Measurements from ENCODE around the gene EFNA4. TPM values are rescaled to one million over a fixed set of nuclear protein-coding genes. Genes with fewer than 3 reads are reported as not detected.

The EFNA4 gene
- total and polyA plus RNA-seq, 2 donors from 2014 or later: 7.6 to 11.8 TPM

GRCh38 chr1:155024315-155024714, 39.2 kb upstream of the EFNA4 start:
- Histone ChIP-seq H3K4me3 (ENCODE audit: low read length in 3 of 3) (no peak overlapping the region), H3K9ac (ENCODE audit: low read length in 3 of 3) (no peak overlapping the region), H3K27ac (ENCODE audit: low read depth in 2 of 2, low read length in 2 of 2) (no peak overlapping the region), H3K4me1 (ENCODE audit: control insufficient read depth in 2 of 3, insufficient read depth in 2 of 3, low read depth in 1 of 3, low read length in 3 of 3) (no peaks in the 10 kb centered on the region), H3K27me3 (ENCODE audit: control insufficient read depth, insufficient read depth, low read length) (no peaks in the 10 kb centered on the region), H3K36me3 (ENCODE audit: control insufficient read depth in 2 of 3, insufficient read depth in 3 of 3, low read length in 3 of 3) (no peaks in the 10 kb centered on the region), H3K9me3 (ENCODE audit: control insufficient read depth in 2 of 3, insufficient read depth in 1 of 3, low read length in 3 of 3) (no peaks in the 10 kb centered on the region)
- FAIRE-seq (no peak), DNase-seq (peak in 1 of 5 donors; percentile 28)
- intact Hi-C loops (cut with DNase I): no loop called here
- TF ChIP-seq CTCF (IDR thresholded peaks at IDR 0.05; ENCODE audit: borderline replicate concordance, extremely low read depth, insufficient read depth): no peak

DNA sequence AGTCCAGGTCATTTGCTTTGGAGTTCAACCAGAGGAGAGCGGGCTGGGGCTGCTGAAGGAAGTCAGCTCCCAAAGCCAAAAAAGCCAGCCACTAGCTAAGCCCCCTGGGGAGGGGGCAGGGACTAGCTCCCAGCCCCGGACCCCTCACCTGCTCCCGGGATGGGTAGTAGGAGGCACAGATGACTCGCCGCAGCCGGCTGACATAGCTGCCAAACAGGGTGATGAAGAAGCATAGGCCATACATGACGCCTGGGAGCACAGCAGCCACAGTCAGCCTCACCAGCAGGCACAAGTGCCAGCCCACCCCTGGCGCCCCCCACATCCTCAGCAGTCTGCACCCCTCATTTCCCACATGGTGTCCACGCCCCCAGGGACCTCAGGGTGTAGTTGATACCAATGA, 37.4 kb upstream of the EFNA4 start:
- Histone ChIP-seq H3K9me3 (ENCODE audit: control insufficient read depth in 2 of 3, insufficient read depth in 1 of 3, low read length in 3 of 3) (no peaks in the 10 kb centered on the region), H3K27ac (ENCODE audit: low read depth in 2 of 2, low read length in 2 of 2) (no peak overlapping the region), H3K36me3 (ENCODE audit: control insufficient read depth in 2 of 3, insufficient read depth in 3 of 3, low read length in 3 of 3) (no peaks in the 10 kb centered on the region), H3K27me3 (ENCODE audit: control insufficient read depth, insufficient read depth, low read length) (no peaks in the 10 kb centered on the region), H3K9ac (ENCODE audit: low read length in 3 of 3) (no peak overlapping the region), H3K4me1 (ENCODE audit: control insufficient read depth in 2 of 3, insufficient read depth in 2 of 3, low read depth in 1 of 3, low read length in 3 of 3) (no peaks in the 10 kb centered on the region), H3K4me3 (ENCODE audit: low read length in 3 of 3) (no peak overlapping the region)
- DNase-seq (peak in 1 of 5 donors; percentile 61), FAIRE-seq (no peak)
- intact Hi-C loops (cut with DNase I): no loop called here
- no peak for TF ChIP-seq CTCF (IDR thresholded peaks at IDR 0.05; ENCODE audit: borderline replicate concordance, extremely low read depth, insufficient read depth)

- Histone ChIP-seq H3K4me1 (ENCODE audit: control insufficient read depth in 2 of 3, insufficient read depth in 2 of 3, low read depth in 1 of 3, low read length in 3 of 3) (no peaks in the 10 kb centered on the region), H3K9ac (ENCODE audit: low read length in 3 of 3) (no peak overlapping the region), H3K9me3 (ENCODE audit: control insufficient read depth in 2 of 3, insufficient read depth in 1 of 3, low read length in 3 of 3) (no peaks in the 10 kb centered on the region), H3K36me3 (ENCODE audit: control insufficient read depth in 2 of 3, insufficient read depth in 3 of 3, low read length in 3 of 3) (no peaks in the 10 kb centered on the region), H3K27ac (ENCODE audit: low read depth in 2 of 2, low read length in 2 of 2) (no peak overlapping the region), H3K27me3 (ENCODE audit: control insufficient read depth, insufficient read depth, low read length) (no peaks in the 10 kb centered on the region), H3K4me3 (ENCODE audit: low read length in 3 of 3) (no peak overlapping the region)
- intact Hi-C loops (cut with DNase I): no loop called here
- no peak for TF ChIP-seq CTCF (IDR thresholded peaks at IDR 0.05; ENCODE audit: borderline replicate concordance, extremely low read depth, insufficient read depth)
- FAIRE-seq (no peak), DNase-seq (peak in 1 of 5 donors; percentile 39)
Measured at GRCh38 chr1:155026588-155026987, 37.0 kb upstream of the EFNA4 start.
